ENCODE data around the gene CPN1.
"Not testable (repeated sequence)": the region's sequence is repeated elsewhere in the genome, so short reads cannot be mapped to it uniquely, and the experiment has no call there.

CPN1 gene

DNA sequence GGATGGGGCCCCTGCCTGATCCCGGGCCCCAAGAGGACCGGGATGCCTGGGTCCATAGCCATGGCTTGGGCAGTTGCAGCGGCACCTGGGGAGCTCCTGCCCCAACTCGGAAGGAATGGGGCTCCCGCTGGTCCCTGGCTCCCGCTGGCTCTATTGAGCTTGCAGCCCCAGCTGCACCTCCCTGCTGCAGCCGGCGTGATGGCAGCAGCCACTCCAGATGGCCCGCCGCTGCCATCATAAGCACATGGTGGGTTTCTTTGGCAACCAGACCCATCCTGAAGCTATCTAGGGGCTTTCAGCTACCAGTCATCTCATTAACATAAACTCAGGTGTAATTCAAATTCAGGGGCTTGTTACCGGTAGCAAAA, 60.8 kb downstream of the CPN1 start:
- peak; percentile 24 for DNase-seq

GRCh38 chr10:100020142-100020885, 61.4 kb downstream of the CPN1 start:
- peak; percentile 24 for DNase-seq

DNA sequence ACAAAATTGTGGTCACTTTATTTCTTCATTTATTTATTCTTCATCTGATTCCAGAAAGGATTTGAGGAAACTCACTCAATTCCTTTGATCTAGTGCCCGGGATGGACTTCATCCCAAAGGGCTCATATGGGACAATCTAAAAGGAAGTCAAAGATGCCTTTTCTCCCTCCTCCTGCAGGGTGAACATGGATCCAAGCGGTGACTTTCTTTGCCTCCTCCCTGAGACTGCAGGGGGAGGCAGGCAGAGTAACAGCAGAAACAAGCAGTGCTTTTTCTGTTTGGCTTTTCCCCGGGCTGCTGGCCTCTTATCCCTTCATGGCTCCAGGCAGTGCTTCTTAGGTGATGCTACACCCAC, 61.9 kb downstream of the CPN1 start:
- DNase-seq, result no peak

DNA sequence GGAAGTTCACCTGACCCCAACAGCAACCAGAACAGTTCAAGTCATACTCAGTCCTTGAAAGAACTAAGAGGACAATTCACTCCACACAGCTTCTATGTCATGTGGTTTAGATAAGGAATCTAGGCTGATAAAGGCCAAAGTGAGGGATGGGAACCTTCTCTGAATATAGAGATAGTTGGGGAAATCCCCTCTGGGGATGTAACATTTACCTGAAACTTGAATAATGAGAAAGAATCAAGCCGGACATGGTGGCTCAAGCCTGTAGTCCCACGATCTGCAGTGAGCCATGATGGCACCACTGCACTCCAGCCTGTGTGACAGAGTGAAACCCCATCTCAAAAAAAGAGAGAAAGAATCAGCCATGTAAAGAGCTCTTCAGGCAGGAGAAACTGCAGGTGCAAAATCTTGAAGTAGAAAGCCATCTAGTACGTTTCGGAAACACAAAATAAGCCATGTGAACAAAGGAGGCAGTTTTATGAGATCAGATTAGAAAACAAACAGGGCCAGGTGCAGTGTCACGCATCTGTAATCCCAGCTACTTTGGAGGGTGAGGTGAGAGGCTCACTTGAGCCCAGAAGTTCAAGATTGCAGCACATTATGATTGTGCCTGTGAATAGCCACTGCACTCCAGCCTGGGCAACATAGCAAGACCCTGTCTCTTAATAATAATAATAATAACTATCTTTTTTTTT, 67.5 kb downstream of the CPN1 start:
- DNase-seq, result peak; percentile 43

DNA sequence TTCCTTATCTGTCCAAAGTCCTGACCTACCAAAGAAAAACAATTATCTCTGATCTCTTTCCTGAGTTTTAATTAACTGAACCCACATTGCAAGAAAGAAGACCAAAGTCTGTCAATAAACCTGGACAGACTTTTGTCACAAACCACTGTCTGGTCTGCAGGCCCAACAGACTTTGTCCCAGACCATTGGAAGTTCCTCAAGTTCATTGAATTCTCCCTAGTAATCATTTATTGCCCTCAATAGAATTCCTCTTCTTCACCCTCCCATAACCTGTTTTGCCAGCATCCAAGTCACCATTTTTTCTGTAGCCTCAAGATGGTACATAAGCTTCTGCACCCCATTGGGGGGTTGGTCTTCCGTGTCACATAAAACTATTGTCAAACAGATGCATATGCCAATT, 68.0 kb downstream of the CPN1 start:
- no peak for DNase-seq

DNA sequence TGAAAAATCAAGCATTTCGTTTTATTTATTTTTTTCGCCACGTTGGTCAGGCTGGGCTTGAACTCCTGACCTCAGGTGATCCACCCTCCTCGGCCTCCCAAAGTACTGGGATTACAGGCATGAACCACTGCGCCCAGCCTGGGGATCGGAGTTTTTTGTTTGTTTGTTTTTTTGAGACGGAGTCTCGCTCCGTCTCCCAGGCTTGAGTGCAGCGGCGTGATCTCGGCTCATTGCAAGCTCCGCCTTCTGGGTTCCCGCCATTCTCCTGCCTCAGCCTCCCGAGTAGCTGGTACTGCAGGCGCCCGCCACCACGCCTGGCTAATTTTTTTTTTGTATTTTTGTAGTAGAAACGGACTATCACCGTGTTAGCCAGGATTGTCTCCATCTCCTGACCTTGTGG, 69.8 kb downstream of the CPN1 start:
- DNase-seq, result not testable (repeated sequence)

DNA sequence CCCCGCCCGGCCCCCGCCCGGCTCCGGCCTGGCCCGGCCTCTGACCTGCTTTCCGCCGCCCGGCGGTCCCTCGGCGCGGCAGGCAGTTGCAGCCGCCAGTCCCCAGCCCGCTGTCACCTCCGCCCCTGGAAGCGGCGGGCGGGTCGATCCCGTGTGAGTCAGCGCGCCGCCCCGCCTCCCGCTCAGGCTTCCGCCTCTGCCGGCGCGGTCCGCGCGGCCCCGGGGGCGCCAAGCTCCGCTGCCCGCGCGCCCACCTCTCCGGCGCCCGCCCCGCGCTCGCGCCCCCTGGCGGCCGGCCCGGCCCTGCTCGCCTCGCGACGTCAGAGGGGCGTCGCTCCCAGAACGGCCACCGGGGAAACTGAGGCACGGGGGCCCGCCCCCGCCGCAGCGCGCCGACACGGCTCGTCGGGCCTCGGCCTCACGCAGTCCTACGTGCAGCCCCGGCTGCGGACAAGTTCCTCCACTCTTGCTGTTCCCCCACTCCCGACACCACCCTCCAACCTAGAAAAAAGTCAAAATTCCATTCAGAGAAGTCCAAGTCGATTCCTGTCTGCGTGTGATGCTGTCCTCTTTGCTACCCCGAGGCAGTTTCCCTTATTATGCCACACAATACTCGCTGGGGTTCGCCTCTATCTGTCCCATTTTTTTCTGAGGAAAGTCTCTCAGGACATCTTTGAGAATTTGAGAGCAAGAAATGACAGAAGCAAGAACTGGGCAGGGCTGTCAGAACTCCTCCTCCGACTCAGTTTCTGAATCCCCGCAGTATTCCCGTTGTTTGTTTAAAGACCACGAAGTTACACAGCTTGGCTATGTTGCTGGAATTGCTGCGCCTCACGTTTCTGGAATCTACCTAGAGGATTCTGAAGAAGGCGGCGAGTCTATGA, 71.6 kb downstream of the CPN1 start, which contains the start of gene DNMBP:
Gene DNMBP (minus strand): TSS at position 155 of the 884 bp plus-strand sequence. CDS start 37,823 bp downstream, outside the sequence.
- DNase-seq, result peak; percentile 57

GRCh38 chr10:100009283-100009792, 72.3 kb downstream of the CPN1 start:
- peak; percentile 22 for DNase-seq

- no peak for DNase-seq
These were observed 72.9 kb downstream of the CPN1 start for GRCh38 chr10:100008708-100009282.

DNA sequence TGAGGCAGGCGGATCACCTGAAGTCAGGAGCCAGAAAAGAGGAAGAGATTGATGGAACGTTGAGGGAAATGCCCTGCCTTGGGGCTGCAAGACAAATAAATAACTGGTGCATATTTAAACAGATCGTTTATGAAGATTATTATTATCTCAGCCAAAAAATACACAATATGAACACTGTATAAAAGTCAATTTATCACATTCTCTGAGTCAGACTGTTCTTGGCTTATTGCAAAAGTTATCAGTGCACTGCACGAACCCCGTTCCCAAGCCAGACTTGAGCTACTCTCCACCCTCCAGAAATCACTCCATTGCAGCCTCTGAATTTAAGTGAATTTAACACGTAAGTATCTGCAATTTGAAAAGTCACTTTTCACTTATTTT, 73.5 kb downstream of the CPN1 start:
- no peak for DNase-seq

DNA sequence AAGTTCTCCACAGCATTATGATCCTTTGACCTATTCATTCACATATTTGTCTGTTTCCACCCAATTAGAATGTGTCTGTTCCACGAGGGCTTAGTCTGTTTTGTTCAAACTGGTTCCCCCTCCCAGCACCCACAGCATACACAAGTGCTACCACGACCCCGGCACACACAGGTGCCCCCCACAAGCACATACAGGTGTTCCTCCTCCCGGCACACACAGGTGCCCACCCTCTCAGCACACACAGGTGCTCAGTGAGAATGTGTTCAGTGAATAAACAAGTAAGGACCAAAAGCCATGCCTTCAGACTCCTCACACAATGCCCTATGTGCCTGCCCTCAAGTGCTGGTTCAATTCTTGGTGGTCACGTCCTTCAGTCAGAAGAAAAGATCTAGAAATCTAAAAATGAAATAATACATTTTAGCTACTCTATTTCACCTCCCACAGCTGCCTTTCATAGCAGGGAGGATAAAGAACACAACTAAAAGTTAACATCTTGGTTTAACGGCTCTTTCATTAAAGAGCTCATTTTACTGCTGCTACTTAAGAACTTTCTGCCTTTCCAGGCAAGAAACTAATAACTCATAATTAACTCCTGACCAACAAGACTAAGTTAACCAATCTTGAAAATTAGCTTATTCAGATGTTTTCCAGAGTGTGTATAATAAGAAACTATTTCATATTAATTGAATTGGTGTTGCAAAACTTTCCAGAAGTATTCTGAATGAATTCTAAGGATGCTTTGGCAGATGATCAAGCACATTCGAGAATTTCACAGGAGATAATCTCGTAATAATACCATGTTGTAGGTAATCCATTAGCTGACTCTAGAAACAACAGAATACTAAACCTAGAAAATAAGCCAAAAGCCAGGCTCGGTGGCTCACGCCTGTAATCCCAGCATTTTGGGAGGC, 74.2 kb downstream of the CPN1 start:
- DNase-seq, result no peak

DNA sequence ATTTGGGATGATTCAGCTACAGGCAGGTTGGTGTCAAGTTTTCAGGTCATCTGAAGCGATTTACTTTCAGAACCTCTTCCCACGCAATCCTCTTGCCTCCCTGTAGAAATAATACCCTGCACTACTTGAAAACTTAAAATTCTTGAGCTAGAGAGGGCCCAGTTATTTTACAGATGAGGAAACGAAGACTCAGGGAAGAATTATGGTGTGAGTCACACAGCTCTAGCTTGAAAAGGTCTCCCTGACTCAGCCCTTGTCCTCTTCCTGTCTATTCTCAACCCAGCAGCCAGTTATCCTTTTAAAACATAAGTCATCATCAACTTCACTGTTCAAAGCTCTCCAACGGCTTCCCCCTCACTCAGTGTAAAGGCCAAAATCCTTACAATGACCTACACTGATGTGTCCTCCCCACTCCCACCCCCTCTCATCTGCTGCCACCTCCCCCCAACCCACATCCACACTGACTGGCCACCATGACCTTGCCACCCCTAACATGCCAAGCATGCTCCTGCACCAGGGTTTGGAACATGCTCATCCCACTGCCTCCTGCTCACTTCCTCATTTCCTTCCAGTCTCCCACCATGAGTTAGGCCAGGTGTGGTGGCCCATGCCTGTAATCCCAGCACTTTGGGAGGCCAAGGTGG, 75.3 kb downstream of the CPN1 start:
- DNase-seq, result no peak

- DNase-seq, result no peak
These were observed 76.7 kb downstream of the CPN1 start for GRCh38 chr10:100004805-100005510.

- DNase-seq, result no peak
These were observed 81.5 kb downstream of the CPN1 start for GRCh38 chr10:100000109-100000644.

DNA sequence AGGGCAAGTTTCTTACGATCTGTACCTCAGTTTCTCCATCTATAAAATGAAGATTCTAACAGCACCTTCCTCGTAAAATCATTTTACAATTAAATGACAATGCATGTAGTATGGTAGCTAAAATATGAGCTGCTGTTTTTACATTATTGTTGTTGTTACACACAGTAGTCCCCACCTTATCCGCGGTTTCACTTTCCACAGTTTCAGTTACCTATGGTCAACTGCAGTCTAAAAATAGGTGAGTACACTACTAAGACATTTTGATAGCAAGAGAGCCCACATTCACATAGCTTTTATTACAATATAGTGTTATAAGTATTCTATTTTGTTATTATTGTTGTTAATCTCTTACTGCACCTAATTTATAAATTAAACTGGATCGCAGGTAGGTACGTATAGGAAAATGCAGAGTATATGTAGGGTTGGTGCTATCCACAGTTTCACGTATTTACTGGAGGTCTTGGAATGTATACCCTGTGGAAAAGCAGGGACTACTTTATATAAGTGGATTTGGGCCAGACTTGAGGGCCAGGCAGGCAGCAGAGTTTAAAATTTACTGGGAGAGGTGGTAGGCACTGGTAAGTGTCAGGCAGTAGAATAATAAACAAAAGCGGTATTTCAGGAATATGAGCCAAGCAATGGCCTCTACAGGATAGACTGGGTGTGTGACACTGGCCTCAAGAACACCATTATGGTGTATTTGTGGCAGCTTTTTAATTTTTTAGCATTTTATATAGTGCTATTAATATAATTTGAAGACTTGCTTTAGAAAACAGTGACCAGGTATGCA, 82.2 kb downstream of the CPN1 start:
- DNase-seq, result no peak

- no peak for DNase-seq
These were observed 82.8 kb downstream of the CPN1 start for GRCh38 chr10:99998889-99999288.

- DNase-seq, result no peak
These were observed 84.7 kb downstream of the CPN1 start for GRCh38 chr10:99996671-99997648.

DNA sequence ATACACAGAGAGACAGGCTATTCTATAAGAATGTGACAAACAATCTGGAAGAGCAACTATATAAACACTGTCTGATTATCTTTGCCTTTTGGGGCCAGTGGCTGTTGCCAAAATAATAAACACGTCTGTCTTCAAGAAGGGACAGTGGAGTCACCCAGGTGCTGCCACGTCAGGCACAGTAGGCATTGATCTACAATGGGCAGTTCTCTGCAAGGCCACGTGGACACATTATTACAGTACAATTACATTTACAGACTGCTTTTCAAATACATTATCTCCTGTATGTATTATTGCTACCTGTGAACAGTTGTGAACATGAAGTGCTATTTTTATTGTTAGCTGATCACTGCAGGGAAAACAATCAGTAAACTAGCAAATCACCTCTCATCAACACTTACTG, 86.0 kb downstream of the CPN1 start:
- DNase-seq, result no peak

All from NCI-H1105 treated with DMSO at 0.1 percent for 48 hours (cell line).